Endothelial cell of umbilical vein (primary cell): Measurements from ENCODE around the gene TMPRSS12. TPM values are rescaled to one million over a fixed set of nuclear protein-coding genes. Genes with fewer than 3 reads are reported as not detected.

Experiments
- BruUV-seq: library from RNA; stranded (reverse); fragments of 400-500 nt; replicated peaks from 2 replicates; lab custom pipeline; 2021; lab: Mats Ljungman, UMichigan
- CTCF ChIA-PET: fragments of 300-600, 350-600 bp; sonication (Branson Sonifier 250); formaldehyde crosslinking; loops from one replicate; lab custom pipeline; 2021; ENCODE audit warnings: antibody characterized with exemption, inconsistent platforms; lab: Charles Lee
- POLR2A ChIA-PET: fragments of 300-600, 350-600 bp; sonication (Branson Sonifier 250); formaldehyde crosslinking; loops from one replicate; lab custom pipeline; 2021; ENCODE audit warnings: antibody characterized with exemption, inconsistent platforms; lab: Charles Lee
- DNase-seq: peaks from one replicate; pipeline ENCODE4 v3.0.0-alpha.2; 2011; ENCODE audit warnings: low read depth, low spot score
- FAIRE-seq: peaks from 2 replicates; lab custom pipeline; 2011; peaks lifted over from hg19 to GRCh38; lab: Jason Lieb, UNC
- H2AFZ ChIP-seq: 2 replicates; pipeline ENCODE4 v1.6.0; 2012; ENCODE audit warnings: low read depth, low read length, control low read depth, inconsistent platforms
- H3K27ac ChIP-seq: 2 replicates; pipeline ENCODE4 v1.5.1; 2011; ENCODE audit warnings: low read depth, mild to moderate bottlenecking, control low read depth, low read length, moderate library complexity; ENCODE audit not compliant: insufficient read depth
- H3K27me3 ChIP-seq, 2 experiments: 2 replicates each; pipeline versions ENCODE4 v1.6.0 to v1.6.1; 2011; ENCODE audit warnings: low read length in 2 of 2, mixed read lengths in 1 of 2; ENCODE audit not compliant: control insufficient read depth in 2 of 2, insufficient read depth in 2 of 2
- H3K36me3 ChIP-seq, 2 experiments: 2 replicates in 1 of 2; 3 replicates in 1 of 2; pipeline ENCODE4 v1.5.1; 2011; ENCODE audit warnings: low read length in 2 of 2, mild to moderate bottlenecking in 1 of 2, moderate library complexity in 1 of 2; ENCODE audit not compliant: control insufficient read depth in 2 of 2, insufficient read depth in 2 of 2; ENCODE audit errors: extremely low read depth in 1 of 2
- H3K4me1 ChIP-seq: 3 replicates; pipeline ENCODE4 v1.5.1; 2011; ENCODE audit warnings: mild to moderate bottlenecking, low read length; ENCODE audit not compliant: control insufficient read depth, insufficient read depth; ENCODE audit errors: extremely low read depth
- H3K4me2 ChIP-seq: 2 replicates; pipeline ENCODE4 v1.6.1; 2011; ENCODE audit warnings: low read length, control low read depth, mixed read lengths; ENCODE audit not compliant: insufficient read depth
- H3K4me3 ChIP-seq, 3 experiments: fragments of 200-600 bp in 1 of 3; sonication (generic), shearing (Covaris generic) in 1 of 3; replicated peaks in 1 of 3; 2 replicates each; pipeline ENCODE4 v1.5.1; 2011 to 2016; ENCODE audit warnings: control low read depth in 3 of 3, low read length in 3 of 3, mild to moderate bottlenecking in 2 of 3, inconsistent platforms in 1 of 3, low read depth in 1 of 3, moderate library complexity in 1 of 3; ENCODE audit not compliant: insufficient read depth in 1 of 3
- H3K79me2 ChIP-seq: 2 replicates; pipeline ENCODE4 v1.6.0; 2012; ENCODE audit warnings: low read length, inconsistent platforms; ENCODE audit not compliant: control insufficient read depth, insufficient read depth
- H3K9ac ChIP-seq: replicated peaks from 2 replicates; pipeline ENCODE3; 2011; ENCODE audit warnings: low read length, control low read depth; ENCODE audit not compliant: insufficient read depth; ENCODE audit errors: extremely low read depth
- H3K9me1 ChIP-seq: replicated peaks from 3 replicates; pipeline ENCODE4 v1.6.0; 2011; ENCODE audit warnings: mild to moderate bottlenecking, low read length; ENCODE audit not compliant: control insufficient read depth, insufficient read depth; ENCODE audit errors: extremely low read depth
- H3K9me3 ChIP-seq: replicated peaks from 2 replicates; pipeline ENCODE4 v1.5.1; 2012; ENCODE audit warnings: low read length, inconsistent platforms; ENCODE audit not compliant: control insufficient read depth, insufficient read depth
- H4K20me1 ChIP-seq: replicated peaks from 2 replicates; pipeline ENCODE3; 2011; ENCODE audit warnings: mild to moderate bottlenecking, low read length; ENCODE audit not compliant: control insufficient read depth, insufficient read depth; ENCODE audit errors: extremely low read depth
- EZH2 ChIP-seq: IDR thresholded peaks from 2 replicates; pipeline ENCODE4 v1.6.1; 2012; ENCODE audit warnings: borderline replicate concordance, low read depth, mild to moderate bottlenecking, moderate library complexity, low read length, inconsistent platforms; ENCODE audit not compliant: severe bottlenecking
- FOS ChIP-seq: IDR thresholded peaks from 2 replicates; pipeline ENCODE4 v1.6.1; 2011; ENCODE audit warnings: mild to moderate bottlenecking, low read length, moderate library complexity, borderline replicate concordance; ENCODE audit not compliant: insufficient read depth
- GATA2 ChIP-seq: IDR thresholded peaks from 2 replicates; pipeline ENCODE4 v1.7.0; 2011; ENCODE audit warnings: low read depth, mild to moderate bottlenecking, moderate library complexity, mixed read lengths, low read length; ENCODE audit not compliant: insufficient read length, insufficient read depth
- JUN ChIP-seq: IDR thresholded peaks from 2 replicates; pipeline ENCODE4 v1.6.1; 2011; ENCODE audit warnings: borderline replicate concordance, low read depth; ENCODE audit not compliant: insufficient read length, insufficient read depth
- MYC ChIP-seq: IDR thresholded peaks from one replicate; pipeline ENCODE4 v1.6.1; 2011; ENCODE audit warnings: mild to moderate bottlenecking, low read depth, low read length
- POLR2A ChIP-seq: IDR thresholded peaks from 2 replicates; pipeline ENCODE4 v1.6.1; 2012; ENCODE audit warnings: low read depth, mild to moderate bottlenecking, control low read depth, low read length
- POLR2AphosphoS5 ChIP-seq: IDR thresholded peaks from 2 replicates; pipeline ENCODE4 v1.6.1; 2012; ENCODE audit warnings: low read depth, mild to moderate bottlenecking, control low read depth, low read length, moderate library complexity; ENCODE audit not compliant: insufficient read depth
- dilution Hi-C: fragments of 300-500 bp; cut with MboI; formaldehyde crosslinking; loops from one replicate; pipeline ENCODE4 v1.15.0; 2019; ENCODE audit warnings: low sequenced_read_pairs; ENCODE audit not compliant: extremely low pct_ligation_motif_present
- intact Hi-C: fragments of 100-400 bp; cut with micrococcal nuclease; formaldehyde crosslinking; loops from one replicate; pipeline ENCODE4 v1.10.0; 2022
- polyA plus RNA-seq, 4 experiments: library from polyadenylated mRNA; depleted of rRNA in 3 of 4; stranded (reverse) in 3 of 4; unstranded in 1 of 4; fragments of >200 nt; gene quantifications; 2 replicates each; pipeline versions ENCODE4 v1.2.1 to v1.2.3, GENCODE V29; 2011 to 2012; ENCODE audit warnings: missing spikeins in 1 of 4
- total RNA-seq: library from RNA; stranded (reverse); gene quantifications from 2 replicates; pipeline ENCODE4 v1.2.3, GENCODE V29; 2021
- TF ChIP-seq, protein P1 (sequence below), 2 donors: IDR thresholded peaks; 1 replicate in 1 of 2; 2 replicates in 1 of 2; pipeline ENCODE4 v1.5.1; 2011; ENCODE audit warnings: low read length in 2 of 2, mild to moderate bottlenecking in 2 of 2, moderate library complexity in 2 of 2, control low read depth in 1 of 2, inconsistent platforms in 1 of 2, low read depth in 1 of 2; ENCODE audit not compliant: insufficient read depth in 1 of 2; ENCODE audit errors: extremely low read depth in 1 of 2
- TF ChIP-seq, protein P2 (sequence below): IDR thresholded peaks from 2 replicates; pipeline ENCODE4 v1.6.1; 2011; ENCODE audit not compliant: insufficient read depth, insufficient read length

The TMPRSS12 gene
- total and polyA plus RNA-seq, 2 donors (not counting 3 experiments of a cell fraction or from before 2014, with no cell fraction given) = not detected

DNA sequence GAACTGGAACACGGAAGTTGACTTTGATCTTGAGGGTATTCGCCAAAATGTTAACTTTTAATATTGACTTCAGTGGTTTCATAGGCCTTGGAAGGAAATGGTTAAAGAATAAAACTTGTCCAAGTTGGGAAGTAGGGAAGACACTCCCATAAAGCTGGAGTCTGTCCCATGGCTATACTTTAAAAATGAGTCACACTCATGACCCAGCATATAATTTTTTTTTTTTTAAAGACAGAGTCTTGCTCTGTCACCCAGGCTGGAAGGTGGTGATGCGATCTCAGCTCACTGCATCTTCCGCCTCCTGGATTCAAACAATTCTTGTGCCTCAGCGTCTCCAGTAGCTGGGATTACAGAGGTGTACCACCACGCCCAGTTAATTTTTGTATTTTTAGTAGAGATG, 19.6 kb downstream of the TMPRSS12 start:
- H2AFZ ChIP-seq = no peak overlapping the region
- no peak overlapping the region for H3K27ac ChIP-seq
- BruUV-seq = no TSS peak
- H3K4me3 ChIP-seq = no peak overlapping the region
- no peaks in the 10 kb centered on the region for H3K9me3 ChIP-seq
- H3K79me2 ChIP-seq = no peaks in the 10 kb centered on the region
- no peak overlapping the region for H3K4me2 ChIP-seq
- dilution Hi-C loops (no loop called here), intact Hi-C loops (no loop called here)
- ChIA-PET CTCF (interaction anchor here (1.0 kb wide), 1 partner anchor 37 kb away, joined by 3 read pairs; no protein-coding TSS in a partner anchor), POLR2A (no interaction called here)
- H3K4me1 ChIP-seq = no peaks in the 10 kb centered on the region
- H3K27me3 ChIP-seq = peaks cover 0 to 2% of the 10 kb centered on the region in 2 experiments
- TF ChIP-seq POLR2AphosphoS5 (no peak), POLR2A (no peak), FOS (no peak), JUN (no peak), GATA2 (no peak), MYC (no peak), EZH2 (no peak)
- TF ChIP-seq, protein P1, sequence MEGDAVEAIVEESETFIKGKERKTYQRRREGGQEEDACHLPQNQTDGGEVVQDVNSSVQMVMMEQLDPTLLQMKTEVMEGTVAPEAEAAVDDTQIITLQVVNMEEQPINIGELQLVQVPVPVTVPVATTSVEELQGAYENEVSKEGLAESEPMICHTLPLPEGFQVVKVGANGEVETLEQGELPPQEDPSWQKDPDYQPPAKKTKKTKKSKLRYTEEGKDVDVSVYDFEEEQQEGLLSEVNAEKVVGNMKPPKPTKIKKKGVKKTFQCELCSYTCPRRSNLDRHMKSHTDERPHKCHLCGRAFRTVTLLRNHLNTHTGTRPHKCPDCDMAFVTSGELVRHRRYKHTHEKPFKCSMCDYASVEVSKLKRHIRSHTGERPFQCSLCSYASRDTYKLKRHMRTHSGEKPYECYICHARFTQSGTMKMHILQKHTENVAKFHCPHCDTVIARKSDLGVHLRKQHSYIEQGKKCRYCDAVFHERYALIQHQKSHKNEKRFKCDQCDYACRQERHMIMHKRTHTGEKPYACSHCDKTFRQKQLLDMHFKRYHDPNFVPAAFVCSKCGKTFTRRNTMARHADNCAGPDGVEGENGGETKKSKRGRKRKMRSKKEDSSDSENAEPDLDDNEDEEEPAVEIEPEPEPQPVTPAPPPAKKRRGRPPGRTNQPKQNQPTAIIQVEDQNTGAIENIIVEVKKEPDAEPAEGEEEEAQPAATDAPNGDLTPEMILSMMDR (IDR thresholded peaks at IDR 0.05; ENCODE audit: extremely low read depth in 1 of 2, insufficient read depth in 1 of 2, low read depth in 1 of 2, low read length in 2 of 2) = no peak
- TF ChIP-seq, protein P2, sequence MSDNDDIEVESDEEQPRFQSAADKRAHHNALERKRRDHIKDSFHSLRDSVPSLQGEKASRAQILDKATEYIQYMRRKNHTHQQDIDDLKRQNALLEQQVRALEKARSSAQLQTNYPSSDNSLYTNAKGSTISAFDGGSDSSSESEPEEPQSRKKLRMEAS = no peak
- no peaks in the 10 kb centered on the region for H3K9me1 ChIP-seq
- FAIRE-seq (no peak), DNase-seq (no peak)
- H3K36me3 ChIP-seq = no peaks in the 10 kb centered on the region
- H4K20me1 ChIP-seq = no peaks in the 10 kb centered on the region
- no peak overlapping the region for H3K9ac ChIP-seq
